ENCODE measurements around the gene GALNT7. TPM values are rescaled to one million over a fixed set of nuclear protein-coding genes. Genes with fewer than 3 reads are reported as not detected.

Gene GALNT7
- total RNA-seq, 1 donor from 2014 or later: 26.0 TPM

DNA sequence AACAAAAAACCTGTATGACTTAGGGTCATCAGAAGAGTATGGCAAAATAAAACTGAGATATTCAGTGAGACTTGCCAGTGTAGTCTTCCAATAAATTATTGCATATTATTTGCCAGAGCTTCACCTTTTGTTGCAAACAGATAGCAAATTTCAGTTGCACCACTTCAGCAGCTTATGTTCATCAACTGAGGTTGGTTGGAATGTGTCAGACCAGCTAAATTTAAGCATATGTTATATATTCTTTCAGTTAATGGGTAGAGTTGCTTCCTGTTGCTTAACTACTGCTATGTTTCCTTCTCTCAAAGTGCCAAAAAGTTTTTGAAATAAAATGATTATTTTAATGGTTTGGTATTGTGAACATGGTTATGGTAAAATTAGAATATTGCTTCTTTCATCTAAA lies 61.5 kb downstream of the GALNT7 start:
- H3K4me3 Mint-ChIP-seq (ENCODE audit: unreplicated experiment): no peak overlapping the region
- H3K36me3 Mint-ChIP-seq (ENCODE audit: low read depth): no peaks in the 10 kb centered on the region
- H3K9me3 Mint-ChIP-seq (ENCODE audit: low read depth): no peaks in the 10 kb centered on the region
- no peaks in the 10 kb centered on the region for H3K27me3 Mint-ChIP-seq (ENCODE audit: low read depth)
- H3K27ac Mint-ChIP-seq (ENCODE audit: unreplicated experiment): no peak overlapping the region
- no peak for DNase-seq (ENCODE audit: low spot score)
- H3K4me1 Mint-ChIP-seq (ENCODE audit: low read depth): peaks cover 8% of the 10 kb centered on the region
- TF ChIP-seq, protein P1, sequence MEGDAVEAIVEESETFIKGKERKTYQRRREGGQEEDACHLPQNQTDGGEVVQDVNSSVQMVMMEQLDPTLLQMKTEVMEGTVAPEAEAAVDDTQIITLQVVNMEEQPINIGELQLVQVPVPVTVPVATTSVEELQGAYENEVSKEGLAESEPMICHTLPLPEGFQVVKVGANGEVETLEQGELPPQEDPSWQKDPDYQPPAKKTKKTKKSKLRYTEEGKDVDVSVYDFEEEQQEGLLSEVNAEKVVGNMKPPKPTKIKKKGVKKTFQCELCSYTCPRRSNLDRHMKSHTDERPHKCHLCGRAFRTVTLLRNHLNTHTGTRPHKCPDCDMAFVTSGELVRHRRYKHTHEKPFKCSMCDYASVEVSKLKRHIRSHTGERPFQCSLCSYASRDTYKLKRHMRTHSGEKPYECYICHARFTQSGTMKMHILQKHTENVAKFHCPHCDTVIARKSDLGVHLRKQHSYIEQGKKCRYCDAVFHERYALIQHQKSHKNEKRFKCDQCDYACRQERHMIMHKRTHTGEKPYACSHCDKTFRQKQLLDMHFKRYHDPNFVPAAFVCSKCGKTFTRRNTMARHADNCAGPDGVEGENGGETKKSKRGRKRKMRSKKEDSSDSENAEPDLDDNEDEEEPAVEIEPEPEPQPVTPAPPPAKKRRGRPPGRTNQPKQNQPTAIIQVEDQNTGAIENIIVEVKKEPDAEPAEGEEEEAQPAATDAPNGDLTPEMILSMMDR (IDR thresholded peaks at IDR 0.05): no peak

DNA sequence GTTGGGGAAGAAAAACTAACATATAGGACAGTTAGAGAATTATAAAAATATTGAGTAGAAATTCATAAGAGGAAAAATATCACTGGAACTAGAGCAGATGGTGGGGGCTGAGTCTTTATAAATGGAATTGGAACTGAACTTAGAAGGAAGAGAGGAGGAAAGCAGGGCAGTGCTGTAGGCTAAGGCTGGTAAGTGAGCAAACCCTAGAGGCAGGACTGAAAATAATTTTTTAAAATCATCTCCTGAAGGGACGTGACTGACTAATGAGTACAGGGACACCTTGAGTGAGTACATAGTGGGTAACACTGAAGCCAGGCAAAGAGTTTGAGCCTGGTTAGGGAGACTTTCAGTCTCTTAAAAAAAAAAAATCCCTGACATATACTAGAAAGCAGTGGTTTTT lies 63.3 kb downstream of the GALNT7 start:
- no peak for DNase-seq (ENCODE audit: low spot score)
- H3K36me3 Mint-ChIP-seq (ENCODE audit: low read depth): no peaks in the 10 kb centered on the region
- peaks cover 10% of the 10 kb centered on the region for H3K4me1 Mint-ChIP-seq (ENCODE audit: low read depth)
- H3K27ac Mint-ChIP-seq (ENCODE audit: unreplicated experiment): no peak overlapping the region
- TF ChIP-seq, protein P1 (IDR thresholded peaks at IDR 0.05): peak; percentile 78
- H3K9me3 Mint-ChIP-seq (ENCODE audit: low read depth): no peaks in the 10 kb centered on the region
- H3K4me3 Mint-ChIP-seq (ENCODE audit: unreplicated experiment): no peak overlapping the region
- H3K27me3 Mint-ChIP-seq (ENCODE audit: low read depth): no peaks in the 10 kb centered on the region

DNA sequence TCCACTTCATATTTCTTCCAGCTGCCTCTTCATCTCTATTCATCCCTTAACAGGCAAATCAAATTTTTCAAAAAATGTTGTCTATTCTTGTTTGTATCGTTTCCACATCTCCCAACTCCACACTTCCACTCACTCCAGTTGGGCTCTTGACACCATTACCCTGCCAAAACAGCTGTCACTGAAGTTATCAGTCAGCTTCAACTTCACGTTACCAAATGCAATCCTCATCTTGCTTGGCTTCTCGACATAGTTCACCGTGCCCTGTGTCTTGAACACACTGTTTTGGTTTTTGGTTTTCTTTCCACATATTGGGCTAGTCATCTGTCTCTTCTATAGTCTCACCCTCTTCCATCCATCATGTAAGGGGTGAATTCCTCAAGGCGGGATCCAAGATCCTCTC lies 65.2 kb downstream of the GALNT7 start:
- H3K4me3 Mint-ChIP-seq (ENCODE audit: unreplicated experiment): no peak overlapping the region
- no peaks in the 10 kb centered on the region for H3K27me3 Mint-ChIP-seq (ENCODE audit: low read depth)
- H3K36me3 Mint-ChIP-seq (ENCODE audit: low read depth): no peaks in the 10 kb centered on the region
- TF ChIP-seq, protein P1 (IDR thresholded peaks at IDR 0.05): no peak
- DNase-seq (ENCODE audit: low spot score): no peak
- H3K4me1 Mint-ChIP-seq (ENCODE audit: low read depth): peaks cover 17% of the 10 kb centered on the region
- H3K27ac Mint-ChIP-seq (ENCODE audit: unreplicated experiment): no peak overlapping the region
- no peaks in the 10 kb centered on the region for H3K9me3 Mint-ChIP-seq (ENCODE audit: low read depth)

DNA sequence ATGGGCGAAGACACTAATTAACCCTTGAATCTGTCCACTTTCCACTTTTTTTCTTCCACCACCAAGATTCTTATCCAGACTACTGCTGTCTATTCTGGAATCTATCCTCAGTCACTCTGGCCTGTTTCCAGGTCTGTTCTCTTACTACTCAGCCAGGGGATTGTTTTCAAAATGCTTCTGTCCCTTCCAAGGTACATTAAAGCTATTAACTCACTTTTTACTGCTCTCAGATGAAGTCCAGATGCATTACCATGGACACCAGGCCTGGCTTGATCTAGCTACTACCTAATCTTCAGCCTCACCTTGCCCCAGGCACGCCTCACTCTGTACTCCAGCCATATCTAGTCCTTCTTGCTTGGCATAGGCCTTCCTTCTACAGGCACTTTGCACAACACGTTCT lies 66.4 kb downstream of the GALNT7 start:
- Mint-ChIP-seq H3K4me3 (ENCODE audit: unreplicated experiment) (no peak overlapping the region), H3K27me3 (ENCODE audit: low read depth) (no peaks in the 10 kb centered on the region), H3K4me1 (ENCODE audit: low read depth) (peaks cover 17% of the 10 kb centered on the region), H3K27ac (ENCODE audit: unreplicated experiment) (no peak overlapping the region), H3K36me3 (ENCODE audit: low read depth) (no peaks in the 10 kb centered on the region), H3K9me3 (ENCODE audit: low read depth) (no peaks in the 10 kb centered on the region)
- TF ChIP-seq, protein P1 (IDR thresholded peaks at IDR 0.05): no peak
- DNase-seq (ENCODE audit: low spot score): no peak

DNA sequence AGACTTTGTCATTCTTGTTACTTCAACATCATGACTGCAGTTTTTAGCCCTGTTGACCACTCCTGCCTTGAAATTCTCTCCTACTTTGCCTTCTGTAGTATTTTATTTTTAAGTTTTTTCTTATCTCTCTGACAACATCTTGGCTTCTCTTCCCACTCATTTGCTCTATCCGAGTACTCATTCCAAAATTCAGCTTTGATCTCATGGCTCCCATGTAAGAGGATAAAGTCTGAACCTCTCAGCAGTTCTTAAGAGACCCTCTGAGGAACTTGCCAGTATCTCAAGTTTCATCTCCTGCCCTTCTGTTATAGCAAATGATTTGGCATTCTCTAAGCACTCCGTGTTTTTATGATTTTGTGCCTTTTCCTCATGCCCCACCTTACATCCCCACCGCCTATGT lies 67.7 kb downstream of the GALNT7 start:
- Mint-ChIP-seq H3K27me3 (ENCODE audit: low read depth) (no peaks in the 10 kb centered on the region), H3K36me3 (ENCODE audit: low read depth) (no peaks in the 10 kb centered on the region), H3K4me1 (ENCODE audit: low read depth) (peaks cover 17% of the 10 kb centered on the region), H3K4me3 (ENCODE audit: unreplicated experiment) (no peak overlapping the region), H3K9me3 (ENCODE audit: low read depth) (no peaks in the 10 kb centered on the region), H3K27ac (ENCODE audit: unreplicated experiment) (no peak overlapping the region)
- no peak for DNase-seq (ENCODE audit: low spot score)
- TF ChIP-seq, protein P1 (IDR thresholded peaks at IDR 0.05): no peak
